B cell (primary cell): ENCODE data around the gene EEPD1. TPM values are rescaled to one million over a fixed set of nuclear protein-coding genes. Genes with fewer than 3 reads are reported as not detected.

Experiments
- ATAC-seq: fragments of 200-7000 bp; cut with Tn5 transposase; one replicate; pipeline ENCODE4 v1.10.0; 2021; ENCODE audit warnings: low read depth, mild to moderate bottlenecking, moderate number of reproducible peaks, moderate library complexity
- CTCF ChIA-PET: fragments of 350-600 bp; sonication (Branson Sonifier 250); formaldehyde crosslinking; loops from one replicate; lab custom pipeline; 2021; ENCODE audit warnings: antibody characterized with exemption, inconsistent platforms; lab: Charles Lee
- POLR2A ChIA-PET: fragments of 350-600 bp; sonication (Branson Sonifier 250); formaldehyde crosslinking; loops from one replicate; lab custom pipeline; 2021; ENCODE audit warnings: antibody characterized with exemption; lab: Charles Lee
- DNase-seq: peaks from one replicate; pipeline ENCODE4 v3.0.0; 2013
- H2AFZ ChIP-seq: 2 replicates; pipeline ENCODE4 v1.6.1; 2012; ENCODE audit warnings: mild to moderate bottlenecking, low read depth, low read length; ENCODE audit not compliant: insufficient read depth, poor library complexity, severe bottlenecking
- H3K27ac ChIP-seq, 2 donors: 1 replicate in 1 of 2; 2 replicates in 1 of 2; pipeline ENCODE4 v1.5.1; 2012 to 2013; ENCODE audit warnings: low read length in 2 of 2, mild to moderate bottlenecking in 2 of 2, moderate library complexity in 1 of 2
- H3K27me3 ChIP-seq, 4 experiments: fragments of 200-600 bp in 1 of 4; sonication (generic) in 1 of 4; replicated peaks in 1 of 4; 1 replicate in 2 of 4; 2 replicates in 2 of 4; pipeline versions ENCODE4 v1.6.1 to v1.7.0; 2013 to 2016; ENCODE audit warnings: low read length in 3 of 4, mild to moderate bottlenecking in 2 of 4, mixed read lengths in 1 of 4, moderate library complexity in 1 of 4; ENCODE audit not compliant: insufficient read depth in 4 of 4, control insufficient read depth in 3 of 4; ENCODE audit errors: control extremely low read depth in 1 of 4
- H3K36me3 ChIP-seq, 2 experiments: replicated peaks in 1 of 2; 1 replicate in 1 of 2; 2 replicates in 1 of 2; pipeline versions ENCODE4 v1.6.1 to v1.7.1; 2013; ENCODE audit warnings: low read length in 1 of 2; ENCODE audit not compliant: insufficient read depth in 2 of 2, control insufficient read depth in 1 of 2; ENCODE audit errors: control extremely low read depth in 1 of 2, extremely low read depth in 1 of 2
- H3K4me1 ChIP-seq, 2 donors: fragments of 200-600 bp in 1 of 2; sonication (generic) in 1 of 2; 1 replicate in 1 of 2; 2 replicates in 1 of 2; pipeline versions ENCODE4 v1.5.1 to v1.6.1; 2013 to 2017; ENCODE audit warnings: low read length in 2 of 2; ENCODE audit not compliant: control insufficient read depth in 2 of 2, insufficient read depth in 2 of 2
- H3K4me2 ChIP-seq: replicated peaks from 2 replicates; pipeline ENCODE3; 2012; ENCODE audit warnings: mild to moderate bottlenecking, low read depth, low read length; ENCODE audit not compliant: poor library complexity, severe bottlenecking
- H3K4me3 ChIP-seq, 5 experiments: fragments of 200-600 bp in 1 of 5; sonication (generic) in 1 of 5; 1 replicate in 3 of 5; 2 replicates in 2 of 5; pipeline versions ENCODE4 v1.5.1 to v1.7.0; 2011 to 2016; ENCODE audit warnings: low read length in 4 of 5, mild to moderate bottlenecking in 4 of 5, low read depth in 2 of 5, control low read depth in 1 of 5, moderate library complexity in 1 of 5; ENCODE audit not compliant: insufficient read depth in 1 of 5; ENCODE audit errors: control extremely low read depth in 1 of 5, extremely low read depth in 1 of 5
- H3K79me2 ChIP-seq: fragments of 200-600 bp; sonication (generic); one replicate; pipeline ENCODE4 v1.6.0; 2016; ENCODE audit warnings: low read length; ENCODE audit not compliant: control insufficient read depth, insufficient read depth
- H3K9ac ChIP-seq: fragments of 200-600 bp; sonication (generic); 2 replicates; pipeline ENCODE4 v1.6.1; 2017; ENCODE audit warnings: mild to moderate bottlenecking, low read length, moderate library complexity
- H3K9me3 ChIP-seq, 3 donors: one replicate each; pipeline versions ENCODE4 v1.6.1 to v1.7.1; 2013; ENCODE audit warnings: low read length in 2 of 3; ENCODE audit not compliant: control insufficient read depth in 2 of 3, insufficient read depth in 1 of 3; ENCODE audit errors: control extremely low read depth in 1 of 3
- H4K20me1 ChIP-seq: 2 replicates; pipeline ENCODE4 v1.6.0; 2012; ENCODE audit warnings: mild to moderate bottlenecking, low read length; ENCODE audit not compliant: insufficient read depth, control insufficient read depth, poor library complexity, severe bottlenecking
- H3K27ac Mint-ChIP-seq: one replicate; pipeline ENCODE4 v1.8.0; 2021; ENCODE audit warnings: mixed read lengths
- H3K27me3 Mint-ChIP-seq: one replicate; pipeline ENCODE4 v1.8.0; 2021; ENCODE audit warnings: mixed read lengths
- H3K4me1 Mint-ChIP-seq: one replicate; pipeline ENCODE4 v1.8.0; 2021; ENCODE audit warnings: mixed read lengths
- H3K4me3 Mint-ChIP-seq: one replicate; pipeline ENCODE4 v1.8.0; 2021; ENCODE audit warnings: mixed read lengths
- H3K9me3 Mint-ChIP-seq: one replicate; pipeline ENCODE4 v1.8.0; 2022; ENCODE audit warnings: mixed read lengths; ENCODE audit not compliant: insufficient read depth
- CTCF ChIP-seq: fragments of 200-600 bp; IDR thresholded peaks from one replicate; pipeline ENCODE4 v1.8.0; 2022; ENCODE audit warnings: antibody characterized with exemption, mild to moderate bottlenecking
- EZH2 ChIP-seq: IDR thresholded peaks from 2 replicates; pipeline ENCODE4 v1.6.1; 2012; ENCODE audit warnings: borderline replicate concordance, low read depth, mild to moderate bottlenecking, moderate library complexity, low read length; ENCODE audit not compliant: insufficient read depth, poor library complexity, severe bottlenecking
- WGBS: methylation state at CpG from one replicate; pipeline ENCODE4 v1.1.5; 2013; ENCODE audit warnings: missing lambda C conversion rate; ENCODE audit not compliant: insufficient coverage; 5-methylcytosine and 5-hydroxymethylcytosine counted together
- intact Hi-C: fragments of 100-400 bp; cut with micrococcal nuclease; formaldehyde crosslinking; loops from one replicate; pipeline ENCODE4 v1.10.0; 2022
- polyA plus RNA-seq: library from polyadenylated mRNA; depleted of rRNA; stranded (reverse); fragments of >200 nt; gene quantifications from 2 replicates; pipeline ENCODE4 v1.2.3, GENCODE V29; 2012
- total RNA-seq, 2 donors: library from RNA; stranded (reverse); fragments of 120-200 nt in 1 of 2; gene quantifications; 1 replicate in 1 of 2; 2 replicates in 1 of 2; pipeline versions ENCODE4 v1.2.3 to v1.2.4, GENCODE V29; 2013 to 2022

Gene EEPD1
- total and polyA plus RNA-seq, 2 donors (not counting 1 experiment from before 2014, with no cell fraction given) = 0.49 to 4.1 TPM

- H3K27ac ChIP-seq = no peak overlapping the region
- TF ChIP-seq EZH2 (no peak), CTCF (no peak)
- H3K4me1 Mint-ChIP-seq = no peaks in the 10 kb centered on the region
Measured at GRCh38 chr7:36141351-36141750, 11.7 kb upstream of the EEPD1 start.

GRCh38 chr7:36141850-36142249, 11.2 kb upstream of the EEPD1 start:
- ChIA-PET CTCF (no interaction called here), POLR2A (no interaction called here)
- H3K9me3 Mint-ChIP-seq = peaks cover 2% of the 10 kb centered on the region
- Histone ChIP-seq H3K4me1 (no peaks in the 10 kb centered on the region), H2AFZ (no peak overlapping the region), H3K79me2 (no peaks in the 10 kb centered on the region), H3K9ac (no peak overlapping the region), H3K27ac (no peak overlapping the region), H4K20me1 (no peaks in the 10 kb centered on the region), H3K27me3 (no peaks in the 10 kb centered on the region), H3K4me2 (no peak overlapping the region), H3K36me3 (no peaks in the 10 kb centered on the region), H3K4me3 (no peak overlapping the region), H3K9me3 (peaks cover 0 to 3% (median 0%) of the 10 kb centered on the region in 3 donors)
- intact Hi-C loops = no loop called here
- no peak for ATAC-seq
- no peak for TF ChIP-seq CTCF
- no peak for TF ChIP-seq EZH2
- no peak for DNase-seq
- H3K4me1 Mint-ChIP-seq = no peaks in the 10 kb centered on the region
- no peak overlapping the region for H3K27ac Mint-ChIP-seq
- H3K27me3 Mint-ChIP-seq = peaks cover 20% of the 10 kb centered on the region
- H3K4me3 Mint-ChIP-seq = no peak overlapping the region

More at GRCh38 chr7:36141351-36141750, 11.7 kb upstream of the EEPD1 start:
- no peaks in the 10 kb centered on the region for H4K20me1 ChIP-seq
- ChIA-PET POLR2A (no interaction called here), CTCF (no interaction called here)
- H3K4me2 ChIP-seq = no peak overlapping the region
- H3K27ac Mint-ChIP-seq = no peak overlapping the region
- no peaks in the 10 kb centered on the region for H3K4me1 ChIP-seq
- peaks cover 0 to 3% (median 0%) of the 10 kb centered on the region in 3 donors for H3K9me3 ChIP-seq
- H3K9me3 Mint-ChIP-seq = peaks cover 2% of the 10 kb centered on the region
- no peak overlapping the region for H3K4me3 ChIP-seq
- H3K27me3 Mint-ChIP-seq = peaks cover 20% of the 10 kb centered on the region
- WGBS = no CpG with 5 or more reads among the region's 1 CpG
- DNase-seq (no peak), ATAC-seq (no peak)
- no peaks in the 10 kb centered on the region for H3K79me2 ChIP-seq
- intact Hi-C loops = no loop called here
- no peaks in the 10 kb centered on the region for H3K27me3 ChIP-seq
- no peak overlapping the region for H3K9ac ChIP-seq
- no peak overlapping the region for H2AFZ ChIP-seq
- H3K4me3 Mint-ChIP-seq = no peak overlapping the region
- H3K36me3 ChIP-seq = no peaks in the 10 kb centered on the region
